ENCODE data around the gene PPP1R9A.
A peak's percentile ranks its signal among the peaks of the same experiment; 100 is the strongest.

Gene PPP1R9A

DNA sequence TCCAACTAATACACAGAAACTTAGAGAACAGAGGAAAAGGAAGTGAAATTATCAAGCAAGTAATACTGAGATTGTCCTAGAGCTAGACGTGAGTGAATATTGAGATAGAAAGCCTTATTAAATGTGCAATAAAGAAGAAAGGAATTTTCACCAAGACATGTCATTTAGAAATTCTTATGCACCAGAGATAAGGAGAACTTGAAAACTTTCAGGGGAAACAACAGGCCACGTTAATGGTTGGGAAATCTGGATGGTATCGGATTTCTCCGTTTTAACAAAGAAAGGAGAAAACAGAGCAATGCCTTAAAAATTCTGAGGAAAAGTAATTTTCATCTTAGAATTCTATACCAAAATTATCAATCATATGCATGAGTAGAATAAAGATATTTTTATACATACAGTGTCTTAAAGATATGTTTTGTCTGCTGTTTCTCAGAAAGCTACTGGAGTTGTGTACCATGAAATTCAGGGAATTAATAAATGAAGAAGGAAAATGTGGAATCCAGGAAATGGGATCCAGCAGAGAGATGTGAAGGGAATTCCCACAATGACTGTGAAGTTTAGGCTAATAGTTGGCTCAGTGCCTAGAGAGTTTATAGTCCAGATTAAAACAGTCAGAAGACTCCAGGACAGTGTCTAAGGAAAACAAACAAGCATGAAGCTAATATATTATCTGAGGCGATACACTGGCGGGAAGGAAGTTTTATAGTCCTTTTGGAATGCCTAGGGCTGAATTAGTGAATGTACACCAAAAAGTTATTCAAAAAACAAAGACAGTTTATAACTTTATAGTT lies 159.5 kb downstream of the PPP1R9A start:
- Histone ChIP-seq H3K4me1 (ENCODE audit: control insufficient read depth, insufficient read depth, low read length) (peaks cover 9% of the 10 kb centered on the region), H3K27ac (ENCODE audit: extremely low read depth, low read depth, low read length) (no peak overlapping the region), H3K36me3 (ENCODE audit: control insufficient read depth in 2 of 2, insufficient read depth in 1 of 2, low read length in 2 of 2) (no peaks in the 10 kb centered on the region), H3K4me3 (ENCODE audit: low read depth, low read length) (no peak overlapping the region), H3K9me3 (ENCODE audit: control insufficient read depth, insufficient read depth, low read depth, low read length) (no peaks in the 10 kb centered on the region)
- CTCF ChIA-PET = interaction anchor here (0.6 to 0.8 kb wide), 4 partner anchors 10 to 55 kb away, joined by 3 to 4 read pairs (median 4); no protein-coding TSS in a partner anchor
- POLR2A ChIA-PET = no interaction called here
- TF ChIP-seq, protein P1, sequence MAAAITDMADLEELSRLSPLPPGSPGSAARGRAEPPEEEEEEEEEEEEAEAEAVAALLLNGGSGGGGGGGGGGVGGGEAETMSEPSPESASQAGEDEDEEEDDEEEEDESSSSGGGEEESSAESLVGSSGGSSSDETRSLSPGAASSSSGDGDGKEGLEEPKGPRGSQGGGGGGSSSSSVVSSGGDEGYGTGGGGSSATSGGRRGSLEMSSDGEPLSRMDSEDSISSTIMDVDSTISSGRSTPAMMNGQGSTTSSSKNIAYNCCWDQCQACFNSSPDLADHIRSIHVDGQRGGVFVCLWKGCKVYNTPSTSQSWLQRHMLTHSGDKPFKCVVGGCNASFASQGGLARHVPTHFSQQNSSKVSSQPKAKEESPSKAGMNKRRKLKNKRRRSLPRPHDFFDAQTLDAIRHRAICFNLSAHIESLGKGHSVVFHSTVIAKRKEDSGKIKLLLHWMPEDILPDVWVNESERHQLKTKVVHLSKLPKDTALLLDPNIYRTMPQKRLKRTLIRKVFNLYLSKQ (tag by site-specific recombination; IDR thresholded peaks at IDR 0.05; ENCODE audit: borderline replicate concordance) = no peak
- TF ChIP-seq, protein P2, sequence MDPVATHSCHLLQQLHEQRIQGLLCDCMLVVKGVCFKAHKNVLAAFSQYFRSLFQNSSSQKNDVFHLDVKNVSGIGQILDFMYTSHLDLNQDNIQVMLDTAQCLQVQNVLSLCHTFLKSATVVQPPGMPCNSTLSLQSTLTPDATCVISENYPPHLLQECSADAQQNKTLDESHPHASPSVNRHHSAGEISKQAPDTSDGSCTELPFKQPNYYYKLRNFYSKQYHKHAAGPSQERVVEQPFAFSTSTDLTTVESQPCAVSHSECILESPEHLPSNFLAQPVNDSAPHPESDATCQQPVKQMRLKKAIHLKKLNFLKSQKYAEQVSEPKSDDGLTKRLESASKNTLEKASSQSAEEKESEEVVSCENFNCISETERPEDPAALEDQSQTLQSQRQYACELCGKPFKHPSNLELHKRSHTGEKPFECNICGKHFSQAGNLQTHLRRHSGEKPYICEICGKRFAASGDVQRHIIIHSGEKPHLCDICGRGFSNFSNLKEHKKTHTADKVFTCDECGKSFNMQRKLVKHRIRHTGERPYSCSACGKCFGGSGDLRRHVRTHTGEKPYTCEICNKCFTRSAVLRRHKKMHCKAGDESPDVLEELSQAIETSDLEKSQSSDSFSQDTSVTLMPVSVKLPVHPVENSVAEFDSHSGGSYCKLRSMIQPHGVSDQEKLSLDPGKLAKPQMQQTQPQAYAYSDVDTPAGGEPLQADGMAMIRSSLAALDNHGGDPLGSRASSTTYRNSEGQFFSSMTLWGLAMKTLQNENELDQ (tag by site-specific recombination; IDR thresholded peaks at IDR 0.05; ENCODE audit: low read depth) = no peak
- TF ChIP-seq TSHZ1 (tag by site-specific recombination; IDR thresholded peaks at IDR 0.05; ENCODE audit: borderline replicate concordance) (no peak), FEZF1 (tag by site-specific recombination; IDR thresholded peaks at IDR 0.05) (peak; percentile 91), ZNF221 (tag by site-specific recombination; IDR thresholded peaks at IDR 0.05; ENCODE audit: borderline replicate concordance) (no peak), MEIS1 (CRISPR knock-in tag; IDR thresholded peaks at IDR 0.05; ENCODE audit: borderline replicate concordance) (no peak), ZNF157 (tag by site-specific recombination; IDR thresholded peaks at IDR 0.05) (no peak), KLF10 (tag by site-specific recombination; IDR thresholded peaks at IDR 0.05) (peak; percentile 29; the same call in 1 of the 2 replicates), KLF1 (tag by site-specific recombination; IDR thresholded peaks at IDR 0.05) (no peak), ZBTB20 (tag by site-specific recombination; IDR thresholded peaks at IDR 0.05) (no peak), ZNF404 (tag by site-specific recombination; IDR thresholded peaks at IDR 0.05) (no peak), ZNF433 (tag by site-specific recombination; IDR thresholded peaks at IDR 0.05; ENCODE audit: low read depth) (no peak), HOXC10 (CRISPR knock-in tag; IDR thresholded peaks at IDR 0.05) (no peak), ZXDB (tag by site-specific recombination; IDR thresholded peaks at IDR 0.05) (peak; percentile 71; the same call in 1 of the 2 replicates), ZNF366 (tag by site-specific recombination; conservative IDR thresholded peaks at IDR 0.05) (no peak; the same call in 1 of the 2 replicates), BCL6B (tag by site-specific recombination; IDR thresholded peaks at IDR 0.05) (peak; percentile 78), ZNF837 (tag by site-specific recombination; IDR thresholded peaks at IDR 0.05) (no peak), ZNF155 (tag by site-specific recombination; IDR thresholded peaks at IDR 0.05) (no peak), WT1 (tag by site-specific recombination; IDR thresholded peaks at IDR 0.05) (0 out of 2 replicates have a peak, but pooled peaks have one; percentile 15)
- TF ChIP-seq, protein P3, sequence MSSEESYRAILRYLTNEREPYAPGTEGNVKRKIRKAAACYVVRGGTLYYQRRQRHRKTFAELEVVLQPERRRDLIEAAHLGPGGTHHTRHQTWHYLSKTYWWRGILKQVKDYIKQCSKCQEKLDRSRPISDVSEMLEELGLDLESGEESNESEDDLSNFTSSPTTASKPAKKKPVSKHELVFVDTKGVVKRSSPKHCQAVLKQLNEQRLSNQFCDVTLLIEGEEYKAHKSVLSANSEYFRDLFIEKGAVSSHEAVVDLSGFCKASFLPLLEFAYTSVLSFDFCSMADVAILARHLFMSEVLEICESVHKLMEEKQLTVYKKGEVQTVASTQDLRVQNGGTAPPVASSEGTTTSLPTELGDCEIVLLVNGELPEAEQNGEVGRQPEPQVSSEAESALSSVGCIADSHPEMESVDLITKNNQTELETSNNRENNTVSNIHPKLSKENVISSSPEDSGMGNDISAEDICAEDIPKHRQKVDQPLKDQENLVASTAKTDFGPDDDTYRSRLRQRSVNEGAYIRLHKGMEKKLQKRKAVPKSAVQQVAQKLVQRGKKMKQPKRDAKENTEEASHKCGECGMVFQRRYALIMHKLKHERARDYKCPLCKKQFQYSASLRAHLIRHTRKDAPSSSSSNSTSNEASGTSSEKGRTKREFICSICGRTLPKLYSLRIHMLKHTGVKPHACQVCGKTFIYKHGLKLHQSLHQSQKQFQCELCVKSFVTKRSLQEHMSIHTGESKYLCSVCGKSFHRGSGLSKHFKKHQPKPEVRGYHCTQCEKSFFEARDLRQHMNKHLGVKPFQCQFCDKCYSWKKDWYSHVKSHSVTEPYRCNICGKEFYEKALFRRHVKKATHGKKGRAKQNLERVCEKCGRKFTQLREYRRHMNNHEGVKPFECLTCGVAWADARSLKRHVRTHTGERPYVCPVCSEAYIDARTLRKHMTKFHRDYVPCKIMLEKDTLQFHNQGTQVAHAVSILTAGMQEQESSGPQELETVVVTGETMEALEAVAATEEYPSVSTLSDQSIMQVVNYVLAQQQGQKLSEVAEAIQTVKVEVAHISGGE (tag by site-specific recombination; conservative IDR thresholded peaks at IDR 0.05; ENCODE audit: low read depth) = no peak
- TF ChIP-seq, protein P4, sequence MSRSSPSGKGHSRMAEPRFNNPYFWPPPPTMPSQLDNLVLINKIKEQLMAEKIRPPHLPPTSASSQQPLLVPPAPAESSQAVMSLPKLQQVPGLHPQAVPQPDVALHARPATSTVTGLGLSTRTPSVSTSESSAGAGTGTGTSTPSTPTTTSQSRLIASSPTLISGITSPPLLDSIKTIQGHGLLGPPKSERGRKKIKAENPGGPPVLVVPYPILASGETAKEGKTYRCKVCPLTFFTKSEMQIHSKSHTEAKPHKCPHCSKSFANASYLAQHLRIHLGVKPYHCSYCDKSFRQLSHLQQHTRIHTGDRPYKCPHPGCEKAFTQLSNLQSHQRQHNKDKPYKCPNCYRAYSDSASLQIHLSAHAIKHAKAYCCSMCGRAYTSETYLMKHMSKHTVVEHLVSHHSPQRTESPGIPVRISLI (tag by site-specific recombination; IDR thresholded peaks at IDR 0.05) = no peak
- TF ChIP-seq, protein P5, sequence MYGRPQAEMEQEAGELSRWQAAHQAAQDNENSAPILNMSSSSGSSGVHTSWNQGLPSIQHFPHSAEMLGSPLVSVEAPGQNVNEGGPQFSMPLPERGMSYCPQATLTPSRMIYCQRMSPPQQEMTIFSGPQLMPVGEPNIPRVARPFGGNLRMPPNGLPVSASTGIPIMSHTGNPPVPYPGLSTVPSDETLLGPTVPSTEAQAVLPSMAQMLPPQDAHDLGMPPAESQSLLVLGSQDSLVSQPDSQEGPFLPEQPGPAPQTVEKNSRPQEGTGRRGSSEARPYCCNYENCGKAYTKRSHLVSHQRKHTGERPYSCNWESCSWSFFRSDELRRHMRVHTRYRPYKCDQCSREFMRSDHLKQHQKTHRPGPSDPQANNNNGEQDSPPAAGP (tag by site-specific recombination; IDR thresholded peaks at IDR 0.05) = no peak
